ENCODE data around the gene PCDHGB1. TPM values are rescaled to one million over a fixed set of nuclear protein-coding genes. Genes with fewer than 3 reads are reported as not detected.

The PCDHGB1 gene
- total RNA-seq, 4 donors from 2014 or later: 0.20 to 1.1 (median 0.74) TPM

DNA sequence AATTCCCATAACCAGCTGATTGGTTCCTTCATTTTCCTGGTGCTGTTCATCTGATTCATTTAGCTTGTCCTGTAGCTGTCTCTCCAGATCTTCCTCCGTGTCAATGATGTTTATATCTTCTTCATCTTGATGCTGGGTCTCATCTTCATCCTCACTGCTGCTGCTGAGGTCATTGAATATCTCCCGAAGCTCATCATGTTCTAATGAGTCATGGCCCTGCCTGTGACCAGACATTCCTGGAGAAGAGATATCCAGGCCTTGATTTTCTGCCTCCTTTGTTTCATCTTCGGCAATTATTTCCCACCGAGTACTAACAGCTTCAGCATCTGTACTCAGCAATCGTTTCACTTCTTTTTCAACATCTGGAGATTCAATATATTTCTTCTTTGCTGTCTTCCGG is 30.7 kb upstream of the PCDHGB1 start:
- H3K27me3 ChIP-seq: no peaks in the 10 kb centered on the region
- ATAC-seq (no peak), DNase-seq (no peak)
- H3K36me3 ChIP-seq: peaks cover 3 to 46% of the 10 kb centered on the region in 2 donors
- intact Hi-C loops (cut with DNase I; ENCODE audit: low total_unique reads) (no loop called here), in situ Hi-C loops (cut with MboI; ENCODE audit: low sequenced_read_pairs in 4 of 4) (no loop called here)
- TF ChIP-seq, protein P1, sequence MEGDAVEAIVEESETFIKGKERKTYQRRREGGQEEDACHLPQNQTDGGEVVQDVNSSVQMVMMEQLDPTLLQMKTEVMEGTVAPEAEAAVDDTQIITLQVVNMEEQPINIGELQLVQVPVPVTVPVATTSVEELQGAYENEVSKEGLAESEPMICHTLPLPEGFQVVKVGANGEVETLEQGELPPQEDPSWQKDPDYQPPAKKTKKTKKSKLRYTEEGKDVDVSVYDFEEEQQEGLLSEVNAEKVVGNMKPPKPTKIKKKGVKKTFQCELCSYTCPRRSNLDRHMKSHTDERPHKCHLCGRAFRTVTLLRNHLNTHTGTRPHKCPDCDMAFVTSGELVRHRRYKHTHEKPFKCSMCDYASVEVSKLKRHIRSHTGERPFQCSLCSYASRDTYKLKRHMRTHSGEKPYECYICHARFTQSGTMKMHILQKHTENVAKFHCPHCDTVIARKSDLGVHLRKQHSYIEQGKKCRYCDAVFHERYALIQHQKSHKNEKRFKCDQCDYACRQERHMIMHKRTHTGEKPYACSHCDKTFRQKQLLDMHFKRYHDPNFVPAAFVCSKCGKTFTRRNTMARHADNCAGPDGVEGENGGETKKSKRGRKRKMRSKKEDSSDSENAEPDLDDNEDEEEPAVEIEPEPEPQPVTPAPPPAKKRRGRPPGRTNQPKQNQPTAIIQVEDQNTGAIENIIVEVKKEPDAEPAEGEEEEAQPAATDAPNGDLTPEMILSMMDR (IDR thresholded peaks at IDR 0.05 in 4 of 5, conservative IDR thresholded peaks at IDR 0.05 in 1 of 5): no peak
- no peak for TF ChIP-seq POLR2A (IDR thresholded peaks at IDR 0.05)
- H3K9me3 ChIP-seq: peaks cover 0 to 24% (median 17%) of the 10 kb centered on the region in 3 donors
- peak overlapping the region; percentile 85 to 97 (median 94) for H3K27ac ChIP-seq
- peak overlapping the region; percentile 62 to 86 (median 84) for H3K4me3 ChIP-seq
- peaks cover 32 to 35% of the 10 kb centered on the region in 2 donors for H3K4me1 ChIP-seq

- Histone ChIP-seq H3K4me1 (peaks cover 32 to 35% of the 10 kb centered on the region in 2 donors), H3K27ac (peak overlapping the region; percentile 85 to 97 (median 94)), H3K36me3 (peaks cover 3 to 46% of the 10 kb centered on the region in 2 donors), H3K9me3 (peaks cover 0 to 24% (median 17%) of the 10 kb centered on the region in 3 donors), H3K27me3 (no peaks in the 10 kb centered on the region), H3K4me3 (peak overlapping the region; percentile 62 to 86 (median 84))
- intact Hi-C loops (cut with DNase I; ENCODE audit: low total_unique reads) (loop anchor here (1.0 to 10.0 kb wide), 4 partner anchors 203 to 605 kb away; partner anchors contain the start of genes DELE1 and DIAPH1), in situ Hi-C loops (cut with MboI; ENCODE audit: low sequenced_read_pairs in 4 of 4) (loop anchor here in 2 of 4 donors (10.0 kb wide), 1 partner anchor 245 kb away; no protein-coding TSS in a partner anchor)
- DNase-seq (no peak), ATAC-seq (no peak)
- TF ChIP-seq, protein P1 (IDR thresholded peaks at IDR 0.05 in 4 of 5, conservative IDR thresholded peaks at IDR 0.05 in 1 of 5): no peak
- no peak for TF ChIP-seq POLR2A (IDR thresholded peaks at IDR 0.05)
Observed at GRCh38 chr5:141319699-141320098, 30.2 kb upstream of the PCDHGB1 start.

DNA sequence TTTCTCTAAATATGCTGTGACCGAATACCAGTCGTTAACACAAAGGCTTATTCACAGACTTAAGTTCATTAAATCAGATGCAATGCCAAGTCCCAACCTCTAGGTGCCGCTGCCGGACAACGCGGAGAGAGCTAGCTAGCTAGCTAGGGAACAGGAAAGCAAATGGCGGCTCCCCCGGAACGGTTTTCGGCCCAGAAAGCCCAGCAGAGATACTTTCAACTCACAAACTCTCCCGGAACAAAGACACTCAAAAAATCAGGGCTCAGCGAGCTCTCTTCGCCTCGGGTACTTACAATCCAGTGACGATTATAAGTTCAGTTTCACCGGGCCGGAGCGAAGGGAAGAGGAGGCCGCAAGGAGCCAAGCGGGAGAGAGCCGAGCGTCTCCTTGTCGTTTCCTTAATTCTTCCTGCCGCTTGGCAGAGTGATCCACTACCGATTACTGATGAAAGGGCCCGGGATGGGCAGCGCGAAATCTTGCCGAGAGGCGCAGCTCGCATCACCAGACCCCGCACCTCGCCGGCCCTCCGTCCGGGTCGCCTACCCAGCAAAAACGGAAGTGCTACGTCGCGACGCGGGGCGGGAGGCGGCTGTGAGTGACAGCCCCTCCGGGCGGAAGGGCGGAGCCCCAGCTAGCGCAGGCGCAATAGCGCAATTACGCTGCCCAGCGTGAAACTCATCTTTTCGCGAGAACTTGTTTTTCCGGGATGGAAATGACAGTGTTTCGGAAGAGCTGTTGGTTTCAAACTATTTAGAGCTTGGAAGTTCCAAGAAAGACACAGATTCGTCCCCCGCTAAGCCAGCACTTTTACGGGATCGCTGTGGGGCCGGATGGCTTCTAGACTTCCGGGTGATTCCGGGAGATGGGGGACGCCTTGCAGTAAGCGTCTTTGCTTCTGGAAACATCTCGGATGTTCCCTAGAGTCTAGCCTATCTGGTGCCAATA is 29.4 kb upstream of the PCDHGB1 start, which contains the start of gene TAF7:
TAF7 (minus strand) TSS at position 560 of the 945 bp plus-strand sequence. CDS start 740 bp downstream, outside the sequence.
- peak; percentile 82 to 88 for DNase-seq
- no peaks in the 10 kb centered on the region for H3K27me3 ChIP-seq
- TF ChIP-seq, protein P1 (IDR thresholded peaks at IDR 0.05 in 4 of 5, conservative IDR thresholded peaks at IDR 0.05 in 1 of 5): peak; percentile 79 to 95 (median 88)
- TF ChIP-seq POLR2A (IDR thresholded peaks at IDR 0.05): peak; percentile 99 to 100
- in situ Hi-C loops (cut with MboI; ENCODE audit: low sequenced_read_pairs in 4 of 4) (loop anchor here in 2 of 4 donors (10.0 kb wide), 1 partner anchor 244 kb away; no protein-coding TSS in a partner anchor), intact Hi-C loops (cut with DNase I; ENCODE audit: low total_unique reads) (loop anchor here (1.0 to 10.0 kb wide), 5 partner anchors 202 to 604 kb away; partner anchors contain the start of genes DELE1 and DIAPH1)
- H3K4me1 ChIP-seq: peaks cover 32 to 35% of the 10 kb centered on the region in 2 donors
- peak; percentile 94 to 97 for ATAC-seq
- peaks cover 0 to 24% (median 17%) of the 10 kb centered on the region in 3 donors for H3K9me3 ChIP-seq
- H3K36me3 ChIP-seq: peaks cover 3 to 43% of the 10 kb centered on the region in 2 donors
- peak within 1 kb of the TSS; percentile 62 to 86 (median 84) for H3K4me3 ChIP-seq
- H3K27ac ChIP-seq: peak within 1 kb of the TSS; percentile 85 to 97 (median 94)

GRCh38 chr5:141322261-141322660 is 27.6 kb upstream of the PCDHGB1 start:
- no peak for ATAC-seq
- peaks cover 0 to 20% (median 17%) of the 10 kb centered on the region in 3 donors for H3K9me3 ChIP-seq
- H3K4me1 ChIP-seq: peaks cover 37 to 42% of the 10 kb centered on the region in 2 donors
- H3K27ac ChIP-seq: no peak overlapping the region
- H3K36me3 ChIP-seq: peaks cover 3 to 26% of the 10 kb centered on the region in 2 donors
- H3K4me3 ChIP-seq: no peak overlapping the region
- DNase-seq: no peak
- intact Hi-C loops (cut with DNase I; ENCODE audit: low total_unique reads) (loop anchor here (5.0 to 10.0 kb wide), 2 partner anchors 295 to 603 kb away; partner anchors contain the start of genes DELE1 and DIAPH1), in situ Hi-C loops (cut with MboI; ENCODE audit: low sequenced_read_pairs in 4 of 4) (loop anchor here in 2 of 4 donors (10.0 kb wide), 1 partner anchor 243 kb away; no protein-coding TSS in a partner anchor)
- no peak for TF ChIP-seq POLR2A (IDR thresholded peaks at IDR 0.05)
- TF ChIP-seq, protein P1 (IDR thresholded peaks at IDR 0.05 in 4 of 5, conservative IDR thresholded peaks at IDR 0.05 in 1 of 5): no peak
- no peaks in the 10 kb centered on the region for H3K27me3 ChIP-seq

Measured in gastrocnemius medialis (tissue), 4 donors.